ENCODE results near the gene LRRC8E. TPM values are rescaled to one million over a fixed set of nuclear protein-coding genes. Genes with fewer than 3 reads are reported as not detected.
A peak's percentile ranks its signal among the peaks of the same experiment; 100 is the strongest.

Gene LRRC8E
- total RNA-seq, 1 experiment from 2014 or later: 18.1 TPM

- CTCF ChIA-PET: interaction anchor here (1.2 kb wide), 1 partner anchor 54 kb away, joined by 6 read pairs; no protein-coding TSS in a partner anchor
- H3K4me3 ChIP-seq (replicated peaks in 1 of 2; ENCODE audit: low read depth in 1 of 2, low read length in 2 of 2): no peak overlapping the region
- no peaks in the 10 kb centered on the region for H3K9me3 ChIP-seq (ENCODE audit: control insufficient read depth in 1 of 2, insufficient read depth in 1 of 2, low read depth in 1 of 2, low read length in 2 of 2)
- RAD21 ChIA-PET (ENCODE audit: low non-redundant PET in 1 of 2, low total read pairs in 2 of 2, uncharacterized antibody in 2 of 2, unreplicated experiment in 2 of 2): no interaction called here
- H3K79me2 ChIP-seq (ENCODE audit: insufficient read depth, low read length): peaks cover 7% of the 10 kb centered on the region; the same call in 1 of the 2 replicates
- H4K20me1 ChIP-seq (ENCODE audit: insufficient read depth): no peaks in the 10 kb centered on the region
- POLR2A ChIA-PET: no interaction called here
- intact Hi-C loops (cut with micrococcal nuclease): loop anchor here (5.0 kb wide), 1 partner anchor 71 kb away; no protein-coding TSS in a partner anchor
- no peak overlapping the region for H3K4me2 ChIP-seq (ENCODE audit: low read length)
- H3K36me3 ChIP-seq (ENCODE audit: control insufficient read depth in 1 of 2, insufficient read depth in 2 of 2, low read length in 2 of 2): peaks cover 0 to 12% of the 10 kb centered on the region in 2 experiments; a peak in 3 of 4 replicates
- TF ChIP-seq CEBPB (IDR thresholded peaks at IDR 0.05; ENCODE audit: low read depth): no peak
- no peak overlapping the region for H2AFZ ChIP-seq (ENCODE audit: low read depth, low read length, poor library complexity, severe bottlenecking)
- H3K27me3 ChIP-seq (ENCODE audit: insufficient read depth, low read length): no peaks in the 10 kb centered on the region
- peak overlapping the region; percentile 16; the same call in 1 of the 2 replicates for H3K27ac ChIP-seq (ENCODE audit: low read depth, low read length)
- no peaks in the 10 kb centered on the region for H3K9me2 ChIP-seq (ENCODE audit: insufficient read depth)
- H3K9ac ChIP-seq (ENCODE audit: low read length): no peak overlapping the region
- ATAC-seq (no peak), DNase-seq (ENCODE audit: low read depth, low spot score) (no peak)
- peaks cover 19 to 53% of the 10 kb centered on the region in 2 experiments for H3K4me1 ChIP-seq (ENCODE audit: control insufficient read depth in 1 of 2, insufficient read depth in 2 of 2, low read length in 2 of 2)
- no TSS peak for BruUV-seq (replicated peaks)
These were observed 35.2 kb downstream of the LRRC8E start for GRCh38 chr19:7923295-7924191.

- ATAC-seq (no peak), DNase-seq (ENCODE audit: low read depth, low spot score) (no peak)
- intact Hi-C loops (cut with micrococcal nuclease): loop anchor here (5.0 kb wide), 1 partner anchor 72 kb away; no protein-coding TSS in a partner anchor
- Histone ChIP-seq H3K36me3 (ENCODE audit: control insufficient read depth in 1 of 2, insufficient read depth in 2 of 2, low read length in 2 of 2) (peaks cover 0 to 12% of the 10 kb centered on the region in 2 experiments; a peak in 3 of 4 replicates), H3K4me1 (ENCODE audit: control insufficient read depth in 1 of 2, insufficient read depth in 2 of 2, low read length in 2 of 2) (peaks cover 19 to 53% of the 10 kb centered on the region in 2 experiments), H3K9ac (ENCODE audit: low read length) (no peak overlapping the region), H3K27ac (ENCODE audit: low read depth, low read length) (peak overlapping the region; percentile 16; the same call in 1 of the 2 replicates), H3K79me2 (ENCODE audit: insufficient read depth, low read length) (peaks cover under 1% of the 10 kb centered on the region; the same call in 1 of the 2 replicates), H3K27me3 (ENCODE audit: insufficient read depth, low read length) (no peaks in the 10 kb centered on the region), H3K9me2 (ENCODE audit: insufficient read depth) (no peaks in the 10 kb centered on the region), H3K9me3 (ENCODE audit: control insufficient read depth in 1 of 2, insufficient read depth in 1 of 2, low read depth in 1 of 2, low read length in 2 of 2) (no peaks in the 10 kb centered on the region), H2AFZ (ENCODE audit: low read depth, low read length, poor library complexity, severe bottlenecking) (no peak overlapping the region), H3K4me3 (replicated peaks in 1 of 2; ENCODE audit: low read depth in 1 of 2, low read length in 2 of 2) (no peak overlapping the region), H3K4me2 (ENCODE audit: low read length) (no peak overlapping the region), H4K20me1 (ENCODE audit: insufficient read depth) (no peaks in the 10 kb centered on the region)
- ChIA-PET RAD21 (ENCODE audit: low non-redundant PET in 1 of 2, low total read pairs in 2 of 2, uncharacterized antibody in 2 of 2, unreplicated experiment in 2 of 2) (no interaction called here), CTCF (interaction anchor here (1.2 kb wide), 1 partner anchor 55 kb away, joined by 6 read pairs; no protein-coding TSS in a partner anchor), POLR2A (no interaction called here)
- no TSS peak for BruUV-seq (replicated peaks)
- TF ChIP-seq ZBTB33 (IDR thresholded peaks at IDR 0.05; ENCODE audit: extremely low read depth, insufficient replicate concordance, low read length) (no peak), ELF1 (IDR thresholded peaks at IDR 0.05; ENCODE audit: borderline replicate concordance, low read depth) (no peak), POLR2A (IDR thresholded peaks at IDR 0.05; ENCODE audit: borderline replicate concordance, extremely low read depth, insufficient read depth, insufficient read length) (no peak), MAX (IDR thresholded peaks at IDR 0.05) (no peak), EZH2 (IDR thresholded peaks at IDR 0.05) (no peak), TCF7L2 (IDR thresholded peaks at IDR 0.05; ENCODE audit: borderline replicate concordance, extremely low read depth, insufficient read depth, insufficient read length) (no peak), CTCF (IDR thresholded peaks at IDR 0.05 in 2 of 3, conservative IDR thresholded peaks at IDR 0.05 in 1 of 3; ENCODE audit: borderline replicate concordance in 1 of 3, insufficient read depth in 1 of 3, low read depth in 2 of 3, low read length in 2 of 3) (no peak), CBX3 (IDR thresholded peaks at IDR 0.05; ENCODE audit: low read depth) (no peak)
These were observed 35.9 kb downstream of the LRRC8E start for GRCh38 chr19:7924241-7924640.

All from HCT116 (cell line).